Activated T-helper 2 cell treated with anti-CD3 and anti-CD28 coated beads, Interferon-gamma antibody, Interleukin-2, Interleukin-4, amounts not matched to agents 10 μg/mL and 5 μg/mL and 100 μg/mL, durations not matched to agents 14 hours and 24 hours and 36 hours (primary cell): Measurements from ENCODE around the gene INPP4B. TPM values are rescaled to one million over a fixed set of nuclear protein-coding genes. Genes with fewer than 3 reads are reported as not detected.

Source experiments
- DNase-seq: peaks from one replicate; pipeline ENCODE4 v3.0.0; 2021; ENCODE audit warnings: low spot score
- H3K27ac Mint-ChIP-seq: one replicate; pipeline ENCODE4 v1.8.0; 2021; ENCODE audit warnings: mixed read lengths
- H3K27me3 Mint-ChIP-seq: one replicate; pipeline ENCODE4 v1.8.0; 2021; ENCODE audit warnings: low read depth, mixed read lengths
- H3K36me3 Mint-ChIP-seq: one replicate; pipeline ENCODE4 v1.8.0; 2021; ENCODE audit warnings: low read depth, mixed read lengths
- H3K4me1 Mint-ChIP-seq: one replicate; pipeline ENCODE4 v1.8.0; 2021; ENCODE audit warnings: low read depth, mixed read lengths
- H3K4me3 Mint-ChIP-seq: one replicate; pipeline ENCODE4 v1.8.0; 2021; ENCODE audit warnings: low read depth, mild to moderate bottlenecking, moderate library complexity, mixed read lengths
- H3K9me3 Mint-ChIP-seq: one replicate; pipeline ENCODE4 v1.8.0; 2021; ENCODE audit warnings: mixed read lengths
- intact Hi-C: fragments of 100-400 bp; cut with micrococcal nuclease; formaldehyde crosslinking; loops from one replicate; pipeline ENCODE4 v1.15.1; 2023
- total RNA-seq: library from RNA; stranded (reverse); gene quantifications from 2 replicates; pipeline ENCODE4 v1.2.3, GENCODE V29; 2022

The INPP4B gene
- total RNA-seq, 1 donor from 2014 or later = 64.8 TPM

DNA sequence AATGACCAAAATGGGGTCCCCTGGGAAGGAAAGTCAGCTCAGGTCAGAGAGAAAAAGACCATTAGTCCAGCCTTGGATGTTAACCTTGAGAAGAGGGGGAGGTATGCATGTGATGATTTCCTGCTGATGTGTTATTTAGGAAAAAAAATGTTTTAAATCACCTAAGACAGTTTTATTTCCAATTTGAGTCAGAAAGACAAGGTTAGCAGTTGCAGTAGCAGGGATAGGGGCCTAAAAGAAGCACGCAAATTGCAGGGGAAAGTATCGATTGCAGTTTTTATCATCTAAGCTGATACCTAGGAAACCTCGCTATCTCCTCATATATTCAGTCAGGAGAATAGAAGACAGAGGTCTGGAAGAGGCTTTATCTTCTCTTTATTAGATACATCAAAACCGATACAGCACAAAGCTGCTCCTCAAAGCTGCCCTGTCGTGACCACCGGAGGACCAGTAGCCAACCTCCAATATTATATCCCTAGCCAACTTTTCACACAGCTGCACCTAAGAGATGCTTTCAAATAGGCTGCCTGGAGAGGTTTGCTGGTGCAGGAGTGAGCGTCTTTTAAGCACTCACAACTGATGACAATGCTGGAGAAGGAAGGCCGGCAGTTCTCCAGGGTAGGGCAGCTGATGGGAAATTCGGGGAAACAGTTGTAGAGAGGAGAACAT, 289.4 kb downstream of the INPP4B start:
- DNase-seq = no peak
- peaks cover 3% of the 10 kb centered on the region for H3K36me3 Mint-ChIP-seq
- peaks cover 60% of the 10 kb centered on the region for H3K4me1 Mint-ChIP-seq

DNA sequence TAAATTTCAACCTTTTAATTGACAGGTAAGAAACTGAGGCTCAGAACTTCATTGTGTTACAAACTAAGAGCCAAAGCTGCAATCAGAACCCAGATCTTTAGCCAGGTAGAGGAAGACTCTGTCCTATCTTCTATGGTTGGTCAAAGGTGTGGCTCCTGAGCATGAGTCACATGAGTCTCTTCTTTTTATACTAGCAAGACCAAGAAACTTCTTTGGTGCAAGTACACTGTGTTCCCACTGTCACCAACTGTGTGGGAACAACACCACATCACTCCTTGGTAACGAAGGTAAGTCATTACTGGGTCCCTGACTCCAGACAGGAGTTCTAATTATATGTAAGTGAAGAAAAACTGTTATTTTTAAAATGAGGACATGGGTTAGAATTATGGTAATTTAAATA, 290.1 kb downstream of the INPP4B start:
- Mint-ChIP-seq H3K4me3 (peak overlapping the region; percentile 63), H3K9me3 (no peaks in the 10 kb centered on the region), H3K4me1 (peaks cover 67% of the 10 kb centered on the region), H3K27ac (peak overlapping the region; percentile 82), H3K36me3 (peaks cover 3% of the 10 kb centered on the region), H3K27me3 (no peaks in the 10 kb centered on the region)
- intact Hi-C loops = loop anchor here (1.0 kb wide), 1 partner anchor 9 kb away; no protein-coding TSS in a partner anchor
- no peak for DNase-seq

More for the DNA sequence above, 289.4 kb downstream of the INPP4B start:
- peak overlapping the region; percentile 82 for H3K27ac Mint-ChIP-seq
- intact Hi-C loops = loop anchor here (1.0 kb wide), 1 partner anchor 9 kb away; no protein-coding TSS in a partner anchor
- H3K27me3 Mint-ChIP-seq = no peaks in the 10 kb centered on the region
- no peaks in the 10 kb centered on the region for H3K9me3 Mint-ChIP-seq
- peak overlapping the region; percentile 63 for H3K4me3 Mint-ChIP-seq

DNA sequence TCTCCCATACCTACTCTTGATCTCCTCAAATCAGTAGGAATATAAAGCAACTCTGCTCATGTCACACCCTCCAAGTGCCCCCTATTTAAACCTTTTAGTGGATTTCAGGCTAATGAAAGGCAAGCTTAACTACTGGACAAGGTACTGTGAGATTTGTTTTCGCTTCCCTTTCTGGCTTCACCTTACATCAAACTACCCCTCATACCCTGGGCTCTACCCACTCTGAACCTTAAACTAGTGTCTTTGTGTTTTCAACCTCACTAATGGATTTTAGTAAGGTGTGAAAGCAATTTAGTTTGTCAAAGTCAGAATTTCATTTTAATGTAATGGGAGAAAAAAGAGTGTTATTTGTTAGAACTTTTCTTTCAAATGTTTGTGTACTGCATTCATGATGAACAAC, 291.7 kb downstream of the INPP4B start:
- H3K4me1 Mint-ChIP-seq = peaks cover 72% of the 10 kb centered on the region
- H3K9me3 Mint-ChIP-seq = no peaks in the 10 kb centered on the region
- no peak overlapping the region for H3K4me3 Mint-ChIP-seq
- H3K36me3 Mint-ChIP-seq = peaks cover 3% of the 10 kb centered on the region
- no peaks in the 10 kb centered on the region for H3K27me3 Mint-ChIP-seq
- no peak for DNase-seq
- H3K27ac Mint-ChIP-seq = peak overlapping the region; percentile 24
- intact Hi-C loops = loop anchor here (5.0 kb wide), 3 partner anchors 197 to 293 kb away; partner anchors contain the start of gene INPP4B

DNA sequence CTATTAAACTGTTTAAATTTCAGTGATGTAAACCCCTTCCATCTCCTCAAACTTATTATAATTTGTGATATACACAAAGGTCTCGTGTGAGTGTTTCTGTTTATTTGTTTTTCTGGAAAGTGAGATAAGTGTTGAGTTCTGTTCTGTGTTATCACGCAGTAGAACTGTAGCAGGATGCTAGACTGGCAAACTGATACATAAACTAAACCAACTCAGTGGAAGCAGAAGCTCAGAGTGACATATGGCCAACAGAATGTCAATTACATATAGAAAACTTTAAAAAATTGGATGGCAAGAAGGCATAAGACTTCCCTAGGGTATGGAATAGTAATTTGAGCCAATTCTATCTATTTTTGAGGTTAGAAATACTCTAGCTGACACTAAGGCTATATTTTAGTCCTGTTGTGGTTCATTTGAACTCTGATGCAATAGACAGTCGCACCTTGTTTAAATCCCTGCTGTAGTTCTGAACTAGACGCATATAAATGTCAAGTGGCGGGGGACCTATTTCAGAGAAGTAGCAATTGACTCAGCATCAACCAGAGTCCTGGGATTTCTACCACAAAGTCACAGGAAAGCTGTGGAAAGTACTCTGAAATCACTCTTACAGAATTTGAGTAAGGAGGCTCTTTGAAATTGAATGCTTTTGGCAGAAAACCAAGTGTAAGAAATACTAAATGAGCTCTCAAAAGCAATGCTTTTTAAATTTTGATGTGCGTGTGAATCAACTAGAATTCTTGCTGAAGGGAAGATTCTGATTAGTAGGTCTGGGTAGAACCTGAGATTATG, 294.4 kb downstream of the INPP4B start:
- peak overlapping the region; percentile 58 for H3K27ac Mint-ChIP-seq
- peaks cover 3% of the 10 kb centered on the region for H3K36me3 Mint-ChIP-seq
- H3K27me3 Mint-ChIP-seq = no peaks in the 10 kb centered on the region
- no peak for DNase-seq
- no peaks in the 10 kb centered on the region for H3K9me3 Mint-ChIP-seq
- peaks cover 69% of the 10 kb centered on the region for H3K4me1 Mint-ChIP-seq
- no peak overlapping the region for H3K4me3 Mint-ChIP-seq
- intact Hi-C loops = loop anchor here (1.0 to 5.0 kb wide), 5 partner anchors 15 to 296 kb away; partner anchors contain the start of gene INPP4B

DNA sequence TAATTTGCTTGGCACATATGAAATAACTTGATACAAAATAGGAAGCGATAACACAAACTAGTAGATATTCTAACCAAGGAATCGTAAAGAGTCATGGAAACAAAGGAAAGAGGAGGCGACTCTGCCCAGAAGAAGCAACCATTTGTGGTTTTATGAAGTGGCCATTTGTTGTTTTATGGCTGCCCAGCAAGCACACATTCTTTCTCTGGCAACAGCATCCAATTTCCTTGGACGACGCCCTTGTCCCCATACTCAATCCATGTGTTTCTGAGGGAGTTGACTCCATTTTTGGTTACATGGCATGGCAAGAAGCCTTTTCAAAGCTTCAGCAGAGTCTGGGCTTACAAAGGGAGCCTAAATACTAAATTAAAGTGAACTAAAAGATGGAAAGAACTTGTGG, 295.1 kb downstream of the INPP4B start:
- Mint-ChIP-seq H3K9me3 (peaks cover 4% of the 10 kb centered on the region), H3K27me3 (no peaks in the 10 kb centered on the region), H3K36me3 (peaks cover 3% of the 10 kb centered on the region), H3K27ac (peak overlapping the region; percentile 27), H3K4me1 (peaks cover 64% of the 10 kb centered on the region), H3K4me3 (no peak overlapping the region)
- no peak for DNase-seq
- intact Hi-C loops = loop anchor here (1.0 to 5.0 kb wide), 7 partner anchors 15 to 296 kb away; partner anchors contain the start of gene INPP4B

DNA sequence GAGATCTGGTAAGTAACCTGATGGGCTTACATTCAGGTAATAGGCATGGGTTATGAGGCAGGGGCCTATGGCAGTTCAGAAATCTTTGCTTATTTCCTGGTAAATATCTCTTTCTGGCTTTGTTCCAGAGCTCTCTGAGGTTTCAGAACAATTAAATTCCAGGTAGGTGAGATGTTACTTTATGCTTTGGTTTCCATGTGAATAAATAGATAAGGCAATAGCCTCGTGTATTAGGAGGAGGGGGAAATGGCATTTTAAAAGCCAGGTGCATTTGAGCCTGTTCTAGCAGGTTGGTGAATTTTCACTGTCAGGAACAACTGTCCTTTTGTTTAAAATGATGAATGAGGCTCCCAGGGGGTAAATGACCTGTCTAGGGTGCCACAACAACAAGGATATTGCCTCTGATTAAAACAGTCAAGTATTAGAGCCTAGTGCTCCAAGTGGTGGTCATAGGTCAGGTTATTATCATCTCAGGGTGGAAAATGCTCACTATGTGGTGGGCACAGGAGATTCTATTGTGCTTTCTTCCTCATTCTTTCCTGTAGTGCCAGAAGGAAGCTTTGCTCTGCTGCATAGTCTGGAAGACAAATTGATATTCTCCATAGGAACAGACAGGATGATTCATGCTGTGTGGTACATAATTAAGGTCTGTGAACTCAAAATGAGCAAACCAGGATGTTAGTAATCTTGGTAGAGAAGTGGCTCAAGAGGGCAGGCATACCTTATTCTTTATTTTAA, 296.2 kb downstream of the INPP4B start:
- Mint-ChIP-seq H3K36me3 (peaks cover 3% of the 10 kb centered on the region), H3K9me3 (peaks cover 6% of the 10 kb centered on the region), H3K27me3 (no peaks in the 10 kb centered on the region), H3K4me3 (no peak overlapping the region), H3K27ac (peak overlapping the region; percentile 68), H3K4me1 (peaks cover 59% of the 10 kb centered on the region)
- no peak for DNase-seq
- intact Hi-C loops = loop anchor here (1.0 to 5.0 kb wide), 6 partner anchors 143 to 297 kb away; partner anchors contain the start of gene INPP4B

DNA sequence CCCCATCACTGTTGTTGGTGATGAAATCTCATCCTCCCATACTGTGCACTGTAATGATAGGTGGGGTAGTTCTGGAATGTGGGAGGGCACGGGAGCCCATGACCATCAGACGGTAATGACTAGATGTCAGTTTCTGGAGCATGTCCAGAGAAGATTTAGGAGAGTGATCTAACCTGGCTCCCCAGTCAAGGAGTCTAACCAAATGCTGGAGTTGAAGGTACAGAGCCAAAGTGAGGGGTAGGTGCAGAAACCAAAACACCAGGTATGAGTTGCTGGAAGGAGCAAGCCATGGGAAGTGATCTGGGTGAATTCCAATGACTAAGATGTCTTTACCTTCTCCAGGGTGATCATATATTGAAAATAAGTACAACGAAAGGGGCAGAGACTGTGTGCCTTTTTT, 296.9 kb downstream of the INPP4B start:
- Mint-ChIP-seq H3K4me3 (no peak overlapping the region), H3K36me3 (peaks cover under 1% of the 10 kb centered on the region), H3K9me3 (peaks cover 6% of the 10 kb centered on the region), H3K4me1 (peaks cover 56% of the 10 kb centered on the region), H3K27me3 (no peaks in the 10 kb centered on the region), H3K27ac (peak overlapping the region; percentile 68)
- DNase-seq = no peak
- intact Hi-C loops = no loop called here

DNA sequence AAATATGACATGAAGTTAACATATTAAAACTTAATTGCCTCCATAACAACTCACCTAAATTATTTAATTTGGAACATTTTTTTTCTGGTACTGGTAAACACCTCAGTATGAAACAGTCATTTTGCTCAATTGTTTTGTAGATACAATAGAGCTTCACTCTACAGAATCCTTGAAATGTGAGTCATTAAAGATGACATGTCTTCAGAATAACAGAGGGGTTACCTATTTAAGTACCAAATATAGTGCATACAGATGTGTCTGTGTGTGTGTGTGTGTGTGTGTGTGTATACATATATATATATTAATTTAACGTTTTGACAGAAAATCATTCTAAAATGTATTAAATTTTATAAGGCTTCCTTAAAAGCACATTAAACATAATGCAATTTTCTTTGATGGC, 297.6 kb downstream of the INPP4B start:
- Mint-ChIP-seq H3K4me1 (peaks cover 57% of the 10 kb centered on the region), H3K9me3 (peaks cover 6% of the 10 kb centered on the region), H3K27ac (no peak overlapping the region), H3K27me3 (no peaks in the 10 kb centered on the region), H3K36me3 (peaks cover 3% of the 10 kb centered on the region), H3K4me3 (no peak overlapping the region)
- DNase-seq = no peak
- intact Hi-C loops = no loop called here

DNA sequence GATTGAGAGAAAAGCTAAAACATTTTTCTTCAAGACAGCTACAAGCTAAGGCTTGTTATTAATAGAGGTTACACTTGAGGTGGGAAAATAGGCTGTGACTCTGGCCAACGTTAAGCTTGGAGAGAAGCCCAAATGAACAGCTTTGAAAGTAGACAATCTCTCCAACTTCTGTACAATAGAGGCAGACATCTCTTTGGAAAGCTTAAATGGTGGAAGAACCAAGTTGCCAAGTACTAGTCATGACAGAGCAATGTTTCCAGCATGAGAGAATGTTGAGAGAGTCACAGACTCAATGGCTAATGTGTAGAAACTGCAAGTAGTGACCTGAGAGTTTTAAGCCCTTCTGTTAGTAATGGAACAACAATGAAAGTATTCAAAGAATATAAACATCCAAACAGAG, 298.1 kb downstream of the INPP4B start:
- Mint-ChIP-seq H3K27me3 (no peaks in the 10 kb centered on the region), H3K27ac (no peak overlapping the region), H3K9me3 (peaks cover 6% of the 10 kb centered on the region), H3K36me3 (peaks cover 3% of the 10 kb centered on the region), H3K4me3 (no peak overlapping the region), H3K4me1 (peaks cover 55% of the 10 kb centered on the region)
- no peak for DNase-seq
- intact Hi-C loops = no loop called here

DNA sequence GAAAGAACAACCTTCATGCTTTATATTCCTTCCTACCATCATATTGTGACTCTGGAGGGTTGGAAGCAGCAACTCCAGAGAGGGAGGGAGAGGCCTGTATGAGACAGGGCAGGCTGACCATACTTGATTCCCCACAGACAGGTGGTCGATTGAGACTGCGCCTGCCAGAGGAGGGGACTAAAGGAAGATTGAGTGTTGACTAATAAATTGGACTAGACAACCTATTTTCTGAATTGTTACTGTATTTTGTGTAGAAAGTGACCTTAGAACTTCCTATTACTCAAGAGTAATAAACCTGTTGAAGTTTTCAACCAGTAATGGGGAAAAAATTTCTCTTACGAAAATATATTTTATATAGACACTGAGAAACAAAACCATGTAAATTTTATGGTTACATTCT, 301.5 kb downstream of the INPP4B start:
- no peaks in the 10 kb centered on the region for H3K27me3 Mint-ChIP-seq
- DNase-seq = no peak
- H3K9me3 Mint-ChIP-seq = peaks cover 6% of the 10 kb centered on the region
- intact Hi-C loops = no loop called here
- H3K4me1 Mint-ChIP-seq = peaks cover 39% of the 10 kb centered on the region
- H3K27ac Mint-ChIP-seq = no peak overlapping the region
- no peak overlapping the region for H3K4me3 Mint-ChIP-seq
- H3K36me3 Mint-ChIP-seq = peaks cover 3% of the 10 kb centered on the region

DNA sequence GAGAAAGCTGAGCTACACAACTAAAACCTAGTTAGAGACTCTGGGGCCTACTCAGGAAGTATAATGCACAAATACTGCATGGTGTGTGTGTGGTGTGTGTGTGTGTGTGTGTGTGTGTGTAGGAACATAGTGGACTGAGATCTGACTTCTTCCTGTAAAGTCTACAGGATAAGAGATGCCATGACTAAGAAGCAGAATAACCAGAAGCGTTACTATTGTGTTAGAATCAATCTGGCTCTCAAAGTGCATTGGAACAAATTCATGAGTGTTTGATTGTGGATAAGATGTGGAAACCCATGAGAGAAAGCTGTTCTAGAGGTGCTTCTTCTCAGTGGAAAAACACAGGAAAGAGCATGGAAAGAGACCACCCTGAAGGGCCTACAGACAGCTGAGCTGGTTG, 302.1 kb downstream of the INPP4B start:
- peaks cover 6% of the 10 kb centered on the region for H3K9me3 Mint-ChIP-seq
- H3K4me3 Mint-ChIP-seq = no peak overlapping the region
- DNase-seq = no peak
- intact Hi-C loops = no loop called here
- H3K27me3 Mint-ChIP-seq = no peaks in the 10 kb centered on the region
- H3K36me3 Mint-ChIP-seq = peaks cover 3% of the 10 kb centered on the region
- H3K4me1 Mint-ChIP-seq = peaks cover 36% of the 10 kb centered on the region
- peak overlapping the region; percentile 38 for H3K27ac Mint-ChIP-seq

DNA sequence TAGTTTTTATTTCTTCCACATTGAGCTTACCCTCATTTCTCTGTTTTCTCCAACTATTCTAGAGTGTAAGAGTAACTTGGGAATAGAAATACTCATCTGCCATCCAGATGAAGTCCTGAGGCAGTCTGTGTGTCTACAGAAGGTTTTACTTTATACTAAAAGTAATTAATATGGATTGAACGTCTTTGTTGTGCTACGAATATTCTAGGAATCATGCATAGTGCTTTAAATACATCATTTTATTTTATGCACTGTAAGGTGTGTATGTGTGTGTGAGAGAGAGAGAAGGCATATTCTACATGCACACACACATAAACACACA, 305.7 kb downstream of the INPP4B start:
- H3K4me3 Mint-ChIP-seq = no peak overlapping the region
- H3K36me3 Mint-ChIP-seq = peaks cover 3% of the 10 kb centered on the region
- H3K9me3 Mint-ChIP-seq = no peaks in the 10 kb centered on the region
- H3K27me3 Mint-ChIP-seq = no peaks in the 10 kb centered on the region
- no peak for DNase-seq
- intact Hi-C loops = no loop called here
- H3K27ac Mint-ChIP-seq = no peak overlapping the region
- peaks cover 31% of the 10 kb centered on the region for H3K4me1 Mint-ChIP-seq
